Keratinocyte (primary cell): Measurements from ENCODE around the gene FCRL5.

Experiments used
- EZH2 ChIP-seq: IDR thresholded peaks from one replicate; pipeline ENCODE4 v1.6.1; 2012; ENCODE audit warnings: inconsistent platforms, mild to moderate bottlenecking, low read length, moderate library complexity
- TF ChIP-seq, protein P1 (sequence below), 3 experiments: IDR thresholded peaks in 1 of 3; conservative IDR thresholded peaks in 1 of 3; optimal IDR thresholded peaks in 1 of 3; 2 replicates in 2 of 3; 3 replicates in 1 of 3; pipeline versions ENCODE3 to v1.5.1; 2011; ENCODE audit warnings: low read length in 3 of 3, mild to moderate bottlenecking in 3 of 3, moderate library complexity in 2 of 3, control low read depth in 1 of 3, inconsistent platforms in 1 of 3; ENCODE audit not compliant: insufficient read depth in 2 of 3; ENCODE audit errors: extremely low read depth in 1 of 3

DNA sequence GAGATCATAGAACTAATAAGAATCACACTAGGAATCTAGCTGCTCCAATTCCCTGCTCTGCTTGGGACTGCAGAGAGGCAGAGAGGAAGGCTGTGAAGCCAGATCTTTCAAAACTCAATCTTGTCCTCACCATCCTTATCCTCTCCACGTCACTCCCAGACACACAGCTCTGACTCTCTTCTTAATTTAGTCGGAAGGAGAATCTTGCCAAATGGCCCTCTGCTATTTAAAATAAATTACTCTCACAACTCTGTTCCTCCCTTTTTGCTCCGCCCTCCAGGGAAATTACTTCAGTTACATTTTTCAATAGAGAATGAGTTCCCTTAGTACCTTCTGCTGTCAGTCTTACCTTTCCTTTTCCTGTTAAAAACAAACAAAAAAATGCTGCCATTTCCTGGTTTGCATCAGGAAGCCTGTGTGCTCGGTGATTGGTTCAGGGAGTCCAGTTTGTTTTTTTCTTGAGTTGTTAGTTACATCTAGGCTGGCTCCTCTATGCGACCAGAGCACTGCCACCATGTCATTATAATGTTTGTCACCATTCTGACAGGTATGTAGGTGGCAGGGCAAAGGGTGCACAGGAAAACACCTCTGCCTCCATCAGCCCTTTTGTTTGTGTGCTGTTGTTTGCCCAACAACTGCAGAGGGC is 80.1 kb downstream of the FCRL5 start:
- TF ChIP-seq, protein P1, sequence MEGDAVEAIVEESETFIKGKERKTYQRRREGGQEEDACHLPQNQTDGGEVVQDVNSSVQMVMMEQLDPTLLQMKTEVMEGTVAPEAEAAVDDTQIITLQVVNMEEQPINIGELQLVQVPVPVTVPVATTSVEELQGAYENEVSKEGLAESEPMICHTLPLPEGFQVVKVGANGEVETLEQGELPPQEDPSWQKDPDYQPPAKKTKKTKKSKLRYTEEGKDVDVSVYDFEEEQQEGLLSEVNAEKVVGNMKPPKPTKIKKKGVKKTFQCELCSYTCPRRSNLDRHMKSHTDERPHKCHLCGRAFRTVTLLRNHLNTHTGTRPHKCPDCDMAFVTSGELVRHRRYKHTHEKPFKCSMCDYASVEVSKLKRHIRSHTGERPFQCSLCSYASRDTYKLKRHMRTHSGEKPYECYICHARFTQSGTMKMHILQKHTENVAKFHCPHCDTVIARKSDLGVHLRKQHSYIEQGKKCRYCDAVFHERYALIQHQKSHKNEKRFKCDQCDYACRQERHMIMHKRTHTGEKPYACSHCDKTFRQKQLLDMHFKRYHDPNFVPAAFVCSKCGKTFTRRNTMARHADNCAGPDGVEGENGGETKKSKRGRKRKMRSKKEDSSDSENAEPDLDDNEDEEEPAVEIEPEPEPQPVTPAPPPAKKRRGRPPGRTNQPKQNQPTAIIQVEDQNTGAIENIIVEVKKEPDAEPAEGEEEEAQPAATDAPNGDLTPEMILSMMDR (optimal IDR thresholded peaks at IDR 0.05 in 1 of 3, IDR thresholded peaks at IDR 0.05 in 1 of 3, conservative IDR thresholded peaks at IDR 0.05 in 1 of 3; ENCODE audit: extremely low read depth in 1 of 3, insufficient read depth in 2 of 3, low read length in 3 of 3) = no peak
- no peak for TF ChIP-seq EZH2
